ENCODE results near the gene FTO.

Gene FTO

DNA sequence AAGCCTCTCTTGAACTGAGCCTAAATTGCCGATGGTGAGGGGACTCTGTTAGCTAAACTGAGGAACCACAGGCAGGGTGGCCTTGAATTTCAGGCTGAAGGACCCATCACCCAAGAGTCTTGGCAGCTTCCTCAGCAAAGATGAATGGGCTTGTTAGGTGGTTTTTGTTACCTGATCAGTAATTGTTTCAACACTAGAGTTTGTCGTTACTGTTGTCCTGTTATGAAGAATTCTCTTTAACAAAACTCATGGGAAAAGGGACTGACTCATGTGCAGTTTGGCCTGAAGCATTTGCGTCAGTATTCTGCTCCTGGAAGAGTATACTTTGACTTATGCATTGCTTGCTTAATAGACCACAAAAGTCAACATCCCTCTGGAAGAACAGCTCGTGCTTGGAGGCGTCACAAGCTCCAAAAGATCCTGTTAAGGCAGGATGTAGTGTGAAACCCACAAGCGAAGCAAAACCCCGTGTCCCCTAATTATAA, 376.6 kb downstream of the FTO start:
- TF ChIP-seq, protein P1, sequence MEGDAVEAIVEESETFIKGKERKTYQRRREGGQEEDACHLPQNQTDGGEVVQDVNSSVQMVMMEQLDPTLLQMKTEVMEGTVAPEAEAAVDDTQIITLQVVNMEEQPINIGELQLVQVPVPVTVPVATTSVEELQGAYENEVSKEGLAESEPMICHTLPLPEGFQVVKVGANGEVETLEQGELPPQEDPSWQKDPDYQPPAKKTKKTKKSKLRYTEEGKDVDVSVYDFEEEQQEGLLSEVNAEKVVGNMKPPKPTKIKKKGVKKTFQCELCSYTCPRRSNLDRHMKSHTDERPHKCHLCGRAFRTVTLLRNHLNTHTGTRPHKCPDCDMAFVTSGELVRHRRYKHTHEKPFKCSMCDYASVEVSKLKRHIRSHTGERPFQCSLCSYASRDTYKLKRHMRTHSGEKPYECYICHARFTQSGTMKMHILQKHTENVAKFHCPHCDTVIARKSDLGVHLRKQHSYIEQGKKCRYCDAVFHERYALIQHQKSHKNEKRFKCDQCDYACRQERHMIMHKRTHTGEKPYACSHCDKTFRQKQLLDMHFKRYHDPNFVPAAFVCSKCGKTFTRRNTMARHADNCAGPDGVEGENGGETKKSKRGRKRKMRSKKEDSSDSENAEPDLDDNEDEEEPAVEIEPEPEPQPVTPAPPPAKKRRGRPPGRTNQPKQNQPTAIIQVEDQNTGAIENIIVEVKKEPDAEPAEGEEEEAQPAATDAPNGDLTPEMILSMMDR (IDR thresholded peaks at IDR 0.05; ENCODE audit: control insufficient read depth, insufficient read depth, low read depth, low read length, missing control alignments) = no peak
- no peak overlapping the region for H3K4me3 ChIP-seq (ENCODE audit: control insufficient read depth, low read depth, low read length)
- DNase-seq (ENCODE audit: low read depth) = peak; percentile 97

DNA sequence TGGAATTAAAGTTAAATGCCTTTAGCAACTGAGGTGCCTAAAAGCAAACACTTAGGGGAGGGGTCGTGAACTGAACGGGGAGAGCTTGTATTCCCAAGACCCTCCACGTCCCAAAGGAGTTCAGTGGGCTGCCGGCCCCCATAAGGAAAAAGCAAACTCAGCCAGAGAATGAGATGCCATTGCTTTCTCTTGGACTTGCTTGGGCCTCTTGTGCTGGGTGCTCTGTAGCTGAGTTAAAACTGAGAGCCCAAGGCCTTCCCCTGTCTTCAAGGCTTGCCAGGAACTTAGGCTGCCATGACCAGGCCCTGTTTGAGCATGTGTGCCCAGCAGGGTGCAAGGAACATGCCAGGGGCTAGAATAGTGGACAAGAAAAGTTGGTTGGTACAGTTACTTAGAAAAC, 382.8 kb downstream of the FTO start:
- DNase-seq (ENCODE audit: low read depth) = no peak
- H3K4me3 ChIP-seq (ENCODE audit: control insufficient read depth, low read depth, low read length) = no peak overlapping the region
- TF ChIP-seq, protein P1 (IDR thresholded peaks at IDR 0.05; ENCODE audit: control insufficient read depth, insufficient read depth, low read depth, low read length, missing control alignments) = no peak

DNA sequence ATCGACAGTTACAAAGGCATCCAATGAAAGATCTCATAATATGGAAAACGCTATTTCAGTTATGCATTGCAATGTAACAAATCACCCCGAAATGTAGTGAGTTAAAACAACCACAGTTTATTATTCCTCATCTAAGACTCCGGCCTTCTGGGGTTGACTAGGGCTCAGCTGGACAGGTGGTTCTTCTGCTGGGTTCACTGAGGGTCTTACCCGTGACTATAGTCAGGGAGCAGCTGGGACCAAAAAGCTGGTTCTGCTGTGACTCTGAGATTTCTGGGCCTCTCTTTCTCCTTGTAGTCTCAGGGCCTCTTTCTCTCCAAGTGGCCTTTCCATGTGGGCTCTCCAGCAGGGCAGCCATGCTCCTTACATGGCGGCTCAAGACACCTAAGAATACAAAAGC, 386.6 kb downstream of the FTO start:
- no peak overlapping the region for H3K4me3 ChIP-seq (ENCODE audit: control insufficient read depth, low read depth, low read length)
- TF ChIP-seq, protein P1 (IDR thresholded peaks at IDR 0.05; ENCODE audit: control insufficient read depth, insufficient read depth, low read depth, low read length, missing control alignments) = no peak
- no peak for DNase-seq (ENCODE audit: low read depth)

DNA sequence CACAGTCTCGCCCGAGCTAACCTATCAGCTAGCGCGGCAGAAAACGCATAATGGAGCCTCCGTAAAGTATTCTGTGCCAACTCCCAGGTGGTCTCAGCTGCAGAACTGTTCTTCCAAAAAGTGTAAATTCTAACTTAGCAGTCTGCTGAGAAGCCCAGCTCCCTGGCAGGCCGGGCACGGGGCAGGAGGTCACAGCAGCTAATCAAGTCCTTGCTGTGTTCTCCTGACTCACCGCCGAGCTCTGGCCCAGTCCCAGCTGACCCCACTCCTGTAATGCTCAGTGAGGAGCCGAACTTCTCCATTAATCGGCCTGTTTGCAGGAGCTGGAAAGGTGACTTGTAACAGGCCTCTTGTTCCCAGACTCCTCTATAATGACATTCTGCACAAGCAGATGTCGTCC, 389.3 kb downstream of the FTO start:
- no peak overlapping the region for H3K4me3 ChIP-seq (ENCODE audit: control insufficient read depth, low read depth, low read length)
- DNase-seq (ENCODE audit: low read depth) = no peak
- TF ChIP-seq, protein P1 (IDR thresholded peaks at IDR 0.05; ENCODE audit: control insufficient read depth, insufficient read depth, low read depth, low read length, missing control alignments) = no peak

DNA sequence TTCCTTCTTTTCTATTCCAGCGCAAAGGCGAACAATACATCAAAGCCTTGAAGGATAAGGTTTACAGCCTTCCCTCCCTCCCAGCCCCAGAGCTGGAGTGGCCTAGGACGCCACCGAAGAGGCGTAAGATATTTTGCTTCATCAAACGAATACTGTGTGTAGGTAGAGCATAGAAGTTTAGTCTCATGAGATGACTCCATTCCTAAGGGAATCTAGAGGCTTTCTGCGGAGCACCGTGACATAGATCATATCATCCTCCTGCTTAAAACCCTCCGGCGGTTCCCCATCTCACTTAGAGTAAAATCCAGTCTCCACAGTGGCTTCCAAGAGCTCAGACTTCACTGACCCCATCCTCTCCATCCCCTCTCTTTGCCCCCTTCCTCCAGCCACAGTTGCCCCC, 390.7 kb downstream of the FTO start:
- TF ChIP-seq, protein P1 (IDR thresholded peaks at IDR 0.05; ENCODE audit: control insufficient read depth, insufficient read depth, low read depth, low read length, missing control alignments) = no peak
- no peak overlapping the region for H3K4me3 ChIP-seq (ENCODE audit: control insufficient read depth, low read depth, low read length)
- DNase-seq (ENCODE audit: low read depth) = no peak

DNA sequence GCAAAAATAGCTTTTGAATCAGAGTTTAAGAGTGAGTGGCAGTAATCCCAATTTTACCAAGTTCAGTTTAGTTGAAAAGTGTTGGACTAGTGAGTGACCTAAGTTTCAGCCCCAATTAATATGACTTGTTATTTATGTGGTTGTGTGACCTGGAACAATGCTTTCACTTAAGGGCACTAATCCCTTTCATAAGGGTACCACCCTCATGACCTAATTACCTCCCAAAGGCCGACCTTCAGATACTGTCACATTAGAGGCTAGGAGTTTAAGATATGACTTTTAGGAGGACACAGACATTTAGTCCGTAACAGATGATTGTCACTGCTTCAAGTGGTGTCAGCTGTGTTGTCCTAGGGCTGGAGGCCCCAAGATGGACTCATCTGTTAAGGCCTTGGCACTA, 392.7 kb downstream of the FTO start:
- DNase-seq (ENCODE audit: low read depth) = no peak
- TF ChIP-seq, protein P1 (IDR thresholded peaks at IDR 0.05; ENCODE audit: control insufficient read depth, insufficient read depth, low read depth, low read length, missing control alignments) = no peak
- no peak overlapping the region for H3K4me3 ChIP-seq (ENCODE audit: control insufficient read depth, low read depth, low read length)

DNA sequence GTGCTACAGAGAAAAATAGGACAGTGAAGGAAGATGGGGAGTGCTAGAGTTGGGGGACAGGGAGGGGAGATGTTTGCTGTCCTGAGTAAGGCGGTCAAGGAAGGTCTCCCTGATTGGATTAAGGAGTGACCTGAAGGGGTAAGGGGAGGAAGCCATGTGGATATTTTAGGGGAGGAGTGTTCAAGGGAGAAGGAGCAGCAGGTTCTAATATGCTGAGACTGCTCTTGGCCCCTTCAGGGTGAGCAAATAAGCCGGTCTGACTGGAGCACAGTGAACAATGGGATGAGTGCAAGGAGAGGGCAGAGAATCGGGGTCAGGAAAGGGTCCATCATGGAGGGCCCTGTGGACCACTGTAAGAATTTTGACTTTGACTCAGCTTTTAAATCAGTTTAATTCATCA, 393.8 kb downstream of the FTO start:
- DNase-seq (ENCODE audit: low read depth) = no peak
- no peak overlapping the region for H3K4me3 ChIP-seq (ENCODE audit: control insufficient read depth, low read depth, low read length)
- TF ChIP-seq, protein P1 (IDR thresholded peaks at IDR 0.05; ENCODE audit: control insufficient read depth, insufficient read depth, low read depth, low read length, missing control alignments) = no peak

Data from AG09309 (cell line).